K562 (cell line): ENCODE measurements around the gene PROKR1. TPM values are rescaled to one million over a fixed set of nuclear protein-coding genes. Genes with fewer than 3 reads are reported as not detected.

Experiments used
- ATAC-seq: fragments of 200-7000 bp; cut with Tn5 transposase; 3 replicates; pipeline ENCODE4 v1.9.1; 2020; ENCODE audit warnings: moderate library complexity
- Bru-seq: library from RNA; stranded (reverse); fragments of 400-500 nt; gene quantifications from one replicate; lab custom pipeline; 2021; lab: Mats Ljungman, UMichigan
- BruChase-seq, 2 experiments: library from RNA; stranded (reverse); fragments of 400-500 nt; gene quantifications; one replicate each; lab custom pipeline; 2021; lab: Mats Ljungman, UMichigan
- BruUV-seq: library from RNA; stranded (reverse); fragments of 400-500 nt; replicated peaks from 2 replicates; lab custom pipeline; 2021; lab: Mats Ljungman, UMichigan
- CTCF ChIA-PET: fragments of 300-600 bp; formaldehyde crosslinking; extraction: SDS; loops from one replicate; lab custom pipeline; 2021; ENCODE audit warnings: low intra/inter-chr PET ratio; lab: Yijun Ruan, JAX
- POLR2A ChIA-PET: fragments of 300-600, 350-650 bp; sonication (Branson Sonifier 250); formaldehyde crosslinking; extraction: SDS; loops from one replicate; lab custom pipeline; 2021; ENCODE audit warnings: antibody characterized with exemption, inconsistent platforms; lab: Yijun Ruan, JAX
- DNase-seq, 4 experiments: peaks; one replicate each; pipeline versions ENCODE4 v3.0.0 to v3.0.0-alpha.2; 2011 to 2018; ENCODE audit warnings: low spot score in 3 of 4, mixed read lengths in 3 of 4; ENCODE audit errors: extremely low read depth in 1 of 4
- FAIRE-seq: peaks from 2 replicates; lab custom pipeline; 2011; peaks lifted over from hg19 to GRCh38; lab: Jason Lieb, UNC
- H2AFZ ChIP-seq: 2 replicates; pipeline ENCODE4 v1.6.0; 2011; ENCODE audit warnings: low read depth, low read length, control low read depth, inconsistent platforms
- H3K27ac ChIP-seq: fragments of 200-600 bp; 3 replicates; pipeline ENCODE4 v1.8.0; 2011; ENCODE audit warnings: low read depth, mild to moderate bottlenecking, control low read depth, inconsistent platforms, low read length, moderate library complexity, mixed read lengths; ENCODE audit errors: extremely low read depth
- H3K27me3 ChIP-seq, 2 experiments: fragments of 300-600 bp in 1 of 2; 2 replicates in 1 of 2; 3 replicates in 1 of 2; pipeline versions ENCODE4 v1.6.0 to v1.8.0; 2011; ENCODE audit warnings: inconsistent platforms in 2 of 2, low read length in 2 of 2, mild to moderate bottlenecking in 1 of 2, mixed read lengths in 1 of 2, moderate library complexity in 1 of 2; ENCODE audit not compliant: control insufficient read depth in 2 of 2, insufficient read depth in 2 of 2
- H3K36me3 ChIP-seq: fragments of 300-600 bp; 3 replicates; pipeline ENCODE4 v1.8.0; 2011; ENCODE audit warnings: mild to moderate bottlenecking, low read length, inconsistent platforms; ENCODE audit not compliant: control insufficient read depth, insufficient read depth
- H3K4me1 ChIP-seq, 2 experiments: fragments of 200-600 bp in 1 of 2; replicated peaks in 1 of 2; 2 replicates in 1 of 2; 3 replicates in 1 of 2; pipeline versions ENCODE4 v1.5.1 to v1.8.0; 2011; ENCODE audit warnings: inconsistent platforms in 2 of 2, low read length in 2 of 2, mild to moderate bottlenecking in 1 of 2, mixed read lengths in 1 of 2, moderate library complexity in 1 of 2; ENCODE audit not compliant: control insufficient read depth in 2 of 2, insufficient read depth in 2 of 2
- H3K4me2 ChIP-seq: 2 replicates; pipeline ENCODE4 v1.6.1; 2011; ENCODE audit warnings: low read length, control low read depth, inconsistent platforms, mixed read lengths; ENCODE audit not compliant: insufficient read depth
- H3K4me3 ChIP-seq: fragments of 200-600 bp; sonication (generic), shearing (Covaris generic); 2 replicates; pipeline ENCODE4 v1.5.1; 2016; ENCODE audit warnings: control low read depth, inconsistent platforms
- H3K79me2 ChIP-seq: fragments of 200-600 bp; 3 replicates; pipeline ENCODE4 v1.8.0; 2011; ENCODE audit warnings: low read length, inconsistent platforms; ENCODE audit not compliant: control insufficient read depth, insufficient read depth
- H3K9ac ChIP-seq, 2 experiments: 2 replicates each; pipeline versions ENCODE4 v1.6.0 to v1.6.1; 2011; ENCODE audit warnings: low read depth in 2 of 2, low read length in 2 of 2, control low read depth in 1 of 2, inconsistent platforms in 1 of 2, mild to moderate bottlenecking in 1 of 2, mixed read lengths in 1 of 2; ENCODE audit not compliant: insufficient read depth in 1 of 2
- H3K9me1 ChIP-seq: one replicate; pipeline ENCODE4 v1.6.0; 2011; ENCODE audit warnings: inconsistent platforms, mild to moderate bottlenecking, low read length, moderate library complexity; ENCODE audit not compliant: control insufficient read depth, insufficient read depth
- H3K9me3 ChIP-seq: replicated peaks from 2 replicates; pipeline ENCODE4 v1.5.1; 2011; ENCODE audit warnings: low read depth, low read length, inconsistent platforms; ENCODE audit not compliant: control insufficient read depth, insufficient read depth
- H4K20me1 ChIP-seq: replicated peaks from 2 replicates; pipeline ENCODE4 v1.6.1; 2011; ENCODE audit warnings: low read length, inconsistent platforms, mixed read lengths; ENCODE audit not compliant: control insufficient read depth, insufficient read depth
- BRD4 ChIP-seq: fragments of 200-600 bp; sonication (generic); IDR thresholded peaks from 2 replicates; pipeline ENCODE4 v1.6.1; 2017; ENCODE audit warnings: inconsistent platforms
- CAMTA2 ChIP-seq: fragments of 250-450 bp; sonication (Bioruptor Pico); conservative IDR thresholded peaks from 2 replicates; pipeline ENCODE4 v1.5.1; 2022
- CBX1 ChIP-seq: sonication (generic); IDR thresholded peaks from 2 replicates; pipeline ENCODE4 v1.6.1; 2016; ENCODE audit warnings: antibody characterized with exemption, low read depth, mild to moderate bottlenecking
- CHD4 ChIP-seq: fragments of 200-600 bp; sonication (generic); IDR thresholded peaks from 3 replicates; pipeline ENCODE4 v1.6.1; 2012; ENCODE audit warnings: low read depth, mild to moderate bottlenecking, mixed read lengths, low read length, inconsistent platforms; ENCODE audit not compliant: insufficient read depth, insufficient replicate concordance, poor library complexity, severe bottlenecking
- CREB5 ChIP-seq: fragments of 250-450 bp; sonication (Bioruptor Pico); IDR thresholded peaks from 2 replicates; pipeline ENCODE4 v1.5.0; 2020; ENCODE audit warnings: mild to moderate bottlenecking
- CSDE1 ChIP-seq, 2 experiments: fragments of 450-650 bp; IDR thresholded peaks; 2 replicates each; pipeline ENCODE4 v1.6.1; 2016; ENCODE audit warnings: mild to moderate bottlenecking in 1 of 2
- ELF1 ChIP-seq: fragments of 200-800 bp; sonication (Bioruptor generic); IDR thresholded peaks from 2 replicates; pipeline ENCODE4 v1.6.1; 2016; ENCODE audit warnings: missing genetic modification characterization, missing compliant biosample characterization
- EP300 ChIP-seq: IDR thresholded peaks from 2 replicates; pipeline ENCODE4 v1.6.1; 2012; ENCODE audit warnings: low read length, improper control_type of control experiment
- ESRRA ChIP-seq: fragments of 450-650 bp; IDR thresholded peaks from 2 replicates; pipeline ENCODE4 v1.6.1; 2014; ENCODE audit warnings: low read depth, mild to moderate bottlenecking, moderate library complexity, borderline replicate concordance
- FOXK2 ChIP-seq, 2 experiments: fragments of 450-650 bp; IDR thresholded peaks in 1 of 2; conservative IDR thresholded peaks in 1 of 2; 2 replicates each; pipeline ENCODE4 v1.6.1; 2016; ENCODE audit warnings: low read depth in 2 of 2, mild to moderate bottlenecking in 1 of 2
- GATAD2B ChIP-seq: fragments of 450-650 bp; IDR thresholded peaks from 2 replicates; pipeline ENCODE4 v1.6.1; 2017; ENCODE audit warnings: mild to moderate bottlenecking, borderline replicate concordance
- HLTF ChIP-seq: fragments of 450-650 bp; IDR thresholded peaks from 2 replicates; pipeline ENCODE4 v1.6.1; 2016
- MYC ChIP-seq, 2 experiments: fragments of 250-450 bp in 1 of 2; sonication (Bioruptor Pico) in 1 of 2; IDR thresholded peaks; 2 replicates each; pipeline versions ENCODE4 v1.5.1 to v1.6.1; 2012 to 2021; ENCODE audit warnings: low read depth in 2 of 2, borderline replicate concordance in 1 of 2, improper control_type of control experiment in 1 of 2, low read length in 1 of 2, mild to moderate bottlenecking in 1 of 2, moderate library complexity in 1 of 2
- POLR2G ChIP-seq: fragments of 200-400 bp; formaldehyde crosslinking; IDR thresholded peaks from 2 replicates; pipeline ENCODE4 v1.6.1; 2017; ENCODE audit warnings: low read depth, mild to moderate bottlenecking, antibody characterized with exemption, low read length, moderate library complexity
- ZNF79 ChIP-seq: fragments of 250-450 bp; sonication (Bioruptor Pico); IDR thresholded peaks from 2 replicates; pipeline ENCODE4 v1.4.0; 2020; ENCODE audit warnings: low read depth, mild to moderate bottlenecking, moderate library complexity
- WGBS: fragments of 100-300 bp; shearing (Covaris generic); methylation state at CpG from one replicate; pipeline ENCODE4 v1.1.6; 2016; ENCODE audit warnings: low coverage, mixed read lengths; ENCODE audit not compliant: insufficient coverage; ENCODE audit errors: missing lambda C conversion rate; 5-methylcytosine and 5-hydroxymethylcytosine counted together
- in situ Hi-C: fragments of 300-500 bp; cut with MboI; formaldehyde crosslinking; loops from 4 replicates; pipeline ENCODE4 v1.15.0; 2018; ENCODE audit warnings: inconsistent platforms, mixed read lengths
- intact Hi-C: fragments of 100-400 bp; cut with micrococcal nuclease; formaldehyde crosslinking; loops from 2 replicates; pipeline ENCODE4 v1.14.2; 2022
- long read RNA-seq, 3 experiments: library from polyadenylated mRNA in 2 of 3; library from RNA in 1 of 3; unstranded in 2 of 3; stranded (forward) in 1 of 3; transcript quantifications; one replicate each; pipeline ENCODE4 v2.0.0, GENCODE V29; 2019 to 2022
- polyA minus RNA-seq, 3 experiments: library from RNA; depleted of rRNA, polyadenylated mRNA; stranded (reverse); fragments of >200 nt; gene quantifications; 2 replicates each; pipeline ENCODE4 v1.2.3, GENCODE V29; 2011
- polyA plus RNA-seq, 8 experiments: library from polyadenylated mRNA; depleted of rRNA in 4 of 8; stranded (reverse) in 5 of 8; unstranded in 3 of 8; fragments of >200 nt; fragmentation: Nextera tagmentation in 2 of 8; fragmentation: Illumina TruSeq in 1 of 8; extraction: Ambion mirVana in 2 of 8; extraction: Trizol in 1 of 8; gene quantifications; 2 replicates each; pipeline versions ENCODE4 v1.2.1 to v1.2.3, GENCODE V29; 2011 to 2014; ENCODE audit warnings: inconsistent platforms in 1 of 8, missing spikeins in 1 of 8
- total RNA-seq, 7 experiments: library from RNA; depleted of rRNA in 6 of 7; stranded (reverse); fragments of >200 nt in 6 of 7; fragmentation: Illumina TruSeq in 2 of 7; extraction: Trizol in 2 of 7; gene quantifications; 2 replicates each; pipeline versions ENCODE4 v1.2.1 to v1.2.3, GENCODE V29; 2011 to 2021; ENCODE audit warnings: low replicate concordance in 1 of 7

PROKR1 gene
- total RNA-seq (2011; cell fraction: chromatin; rRNA removed; ENCODE audit: low replicate concordance): 0.09 and 0.21 TPM in 2 replicates
- total RNA-seq (2011; cell fraction: nucleolus; rRNA removed): 0.17 and 0.26 TPM in 2 replicates
- 0.15 and 0.23 TPM in 2 replicates for total RNA-seq (2011; cell fraction: nucleoplasm; rRNA removed)
- total RNA-seq (2014; rRNA removed) (0.05 and 0.08 TPM in 2 replicates), total RNA-seq (2014; rRNA removed; fragmentation: Illumina TruSeq; extraction: Trizol) (0.10 and 0.15 TPM in 2 replicates), total RNA-seq (2015; rRNA removed; fragmentation: Illumina TruSeq; extraction: Trizol) (0.08 and 0.11 TPM in 2 replicates), total RNA-seq (2021) (0.18 and 0.22 TPM in 2 replicates), polyA plus RNA-seq (2011; rRNA removed) (0.07 TPM in 1 of 2 replicates, not detected in the other), polyA plus RNA-seq (2014; fragmentation: Illumina TruSeq; extraction: Trizol) (0.06 and 0.16 TPM in 2 replicates), polyA plus RNA-seq (2014; fragmentation: Nextera tagmentation; extraction: Ambion mirVana) (under 1 TPM in 1 of 2 experiments, not detected in 1; 0.03 TPM), polyA plus RNA-seq (2014; rRNA removed) (0.01 TPM in 1 of 2 replicates, not detected in the other), polyA minus RNA-seq (2011; rRNA and poly(A)+ RNA removed) (0.14 TPM in 1 of 2 replicates, not detected in the other), Bru-seq, nascent RNA (percentile 29 among the genes with signal in this experiment), BruChase-seq, experiment 1, labeled RNA remaining after a 2-hour chase (percentile 33 among the genes with signal in this experiment), BruChase-seq, experiment 2, labeled RNA remaining after a 6-hour chase (percentile 35 among the genes with signal in this experiment)
- polyA plus RNA-seq (2011; cell fraction: cytosol; rRNA removed): not detected in 2 replicates
- 0.06 TPM in 1 of 2 replicates, not detected in the other for polyA plus RNA-seq (2011; cell fraction: nucleus; rRNA removed)
- 0.15 and 0.27 TPM in 2 replicates for polyA plus RNA-seq (2012)
- not detected in 2 replicates for polyA minus RNA-seq (2011; cell fraction: cytosol; rRNA and poly(A)+ RNA removed)
- polyA minus RNA-seq (2011; cell fraction: nucleus; rRNA and poly(A)+ RNA removed): not detected in 2 replicates
- long read RNA-seq, experiment 1: 0 reads
- long read RNA-seq, experiment 2: 0 reads
- long read RNA-seq, experiment 3: 0 reads

- intact Hi-C loops (loop anchor here (5.0 kb wide), 1 partner anchor 41 kb away; no protein-coding TSS in a partner anchor), in situ Hi-C loops (loop anchor here (25.0 kb wide), 1 partner anchor 156 kb away; no protein-coding TSS in a partner anchor)
- DNase-seq (peak; percentile 53 to 67 (median 58)), FAIRE-seq (no peak), ATAC-seq (peak; percentile 88)
- Histone ChIP-seq H3K9ac (peak within 1 kb of the TSS; percentile 50 to 92; a peak in 3 of 4 replicates), H4K20me1 (no peaks in the 10 kb centered on the region), H3K79me2 (no peaks in the 10 kb centered on the region), H3K4me3 (peak within 1 kb of the TSS; percentile 55), H3K4me1 (peaks cover 0 to 12% of the 10 kb centered on the region in 2 experiments; a peak in 3 of 5 replicates), H3K9me3 (no peaks in the 10 kb centered on the region), H3K27me3 (peaks cover 2 to 12% of the 10 kb centered on the region in 2 experiments; a peak in 1 of 5 replicates), H3K27ac (no peak within 1 kb of the TSS), H3K36me3 (no peaks in the 10 kb centered on the region), H2AFZ (peak within 1 kb of the TSS; percentile 87), H3K4me2 (peak within 1 kb of the TSS; percentile 64), H3K9me1 (no peaks in the 10 kb centered on the region)
- no TSS peak for BruUV-seq
- WGBS: 4% methylated on average over 69 of the region's 86 CpGs
- ChIA-PET CTCF (interaction anchor here (0.7 kb wide), 2 partner anchors 66 to 160 kb away, joined by 3 read pairs; no protein-coding TSS in a partner anchor), POLR2A (interaction anchor here (0.5 to 1.4 kb wide), 2 partner anchors 10 to 11 kb away, joined by 3 to 5 read pairs; no protein-coding TSS in a partner anchor)
- TF ChIP-seq GATAD2B (peak; percentile 46; the same call in 1 of the 2 replicates), FOXK2 (conservative IDR thresholded peaks at IDR 0.05 in 1 of 2, IDR thresholded peaks at IDR 0.05 in 1 of 2; ENCODE audit: low read depth in 2 of 2) (no peak), MYC (IDR thresholded peaks at IDR 0.05; ENCODE audit: low read depth, low read length) (0 out of 2 replicates have a peak, but pooled peaks have one; percentile 10), MYC (CRISPR knock-in tag; IDR thresholded peaks at IDR 0.05; ENCODE audit: borderline replicate concordance, low read depth) (no peak), CREB5 (no peak), POLR2G (peak; percentile 78), BRD4 (no peak), CSDE1 (IDR thresholded peaks at IDR 0.05) (no peak), ZNF79 (CRISPR knock-in tag) (no peak), ESRRA (0 out of 2 replicates have a peak, but pooled peaks have one; percentile 11), EP300 (no peak), CHD4 (no peak), CBX1 (no peak), CAMTA2 (CRISPR knock-in tag) (no peak), ELF1 (no peak), HLTF (no peak)
These were observed at the start of gene PROKR1 for GRCh38 chr2:68643011-68643873. Gene PROKR1 (plus strand): TSS chr2:68643579. CDS start chr2:68645822, 2,243 bp downstream.
